ENCODE measurements around the gene SPATA20.

SPATA20 gene

DNA sequence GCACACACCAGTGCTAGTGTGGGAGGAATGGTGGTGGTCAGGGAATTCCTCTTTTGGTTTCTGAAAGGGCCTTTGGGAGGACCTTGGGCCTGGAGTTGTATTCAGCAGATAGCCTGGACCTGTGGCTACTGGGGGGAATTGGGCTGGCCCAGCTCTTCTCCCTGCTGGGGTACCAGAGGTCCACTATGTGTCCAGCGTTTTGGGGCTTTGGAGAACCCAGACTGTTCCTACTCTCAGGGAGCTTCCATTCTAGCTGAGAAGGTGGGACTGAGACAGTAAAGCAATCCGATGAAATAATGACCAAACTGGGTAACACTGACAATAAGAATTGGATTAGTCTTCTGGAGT, 12.0 kb upstream of the SPATA20 start:
- TF ChIP-seq, protein P1, sequence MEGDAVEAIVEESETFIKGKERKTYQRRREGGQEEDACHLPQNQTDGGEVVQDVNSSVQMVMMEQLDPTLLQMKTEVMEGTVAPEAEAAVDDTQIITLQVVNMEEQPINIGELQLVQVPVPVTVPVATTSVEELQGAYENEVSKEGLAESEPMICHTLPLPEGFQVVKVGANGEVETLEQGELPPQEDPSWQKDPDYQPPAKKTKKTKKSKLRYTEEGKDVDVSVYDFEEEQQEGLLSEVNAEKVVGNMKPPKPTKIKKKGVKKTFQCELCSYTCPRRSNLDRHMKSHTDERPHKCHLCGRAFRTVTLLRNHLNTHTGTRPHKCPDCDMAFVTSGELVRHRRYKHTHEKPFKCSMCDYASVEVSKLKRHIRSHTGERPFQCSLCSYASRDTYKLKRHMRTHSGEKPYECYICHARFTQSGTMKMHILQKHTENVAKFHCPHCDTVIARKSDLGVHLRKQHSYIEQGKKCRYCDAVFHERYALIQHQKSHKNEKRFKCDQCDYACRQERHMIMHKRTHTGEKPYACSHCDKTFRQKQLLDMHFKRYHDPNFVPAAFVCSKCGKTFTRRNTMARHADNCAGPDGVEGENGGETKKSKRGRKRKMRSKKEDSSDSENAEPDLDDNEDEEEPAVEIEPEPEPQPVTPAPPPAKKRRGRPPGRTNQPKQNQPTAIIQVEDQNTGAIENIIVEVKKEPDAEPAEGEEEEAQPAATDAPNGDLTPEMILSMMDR (IDR thresholded peaks at IDR 0.05; ENCODE audit: low read depth, low read length, missing control alignments): no peak
- no peak for DNase-seq (ENCODE audit: low read depth)
- H3K4me3 ChIP-seq (ENCODE audit: low read depth, low read length): no peak overlapping the region

DNA sequence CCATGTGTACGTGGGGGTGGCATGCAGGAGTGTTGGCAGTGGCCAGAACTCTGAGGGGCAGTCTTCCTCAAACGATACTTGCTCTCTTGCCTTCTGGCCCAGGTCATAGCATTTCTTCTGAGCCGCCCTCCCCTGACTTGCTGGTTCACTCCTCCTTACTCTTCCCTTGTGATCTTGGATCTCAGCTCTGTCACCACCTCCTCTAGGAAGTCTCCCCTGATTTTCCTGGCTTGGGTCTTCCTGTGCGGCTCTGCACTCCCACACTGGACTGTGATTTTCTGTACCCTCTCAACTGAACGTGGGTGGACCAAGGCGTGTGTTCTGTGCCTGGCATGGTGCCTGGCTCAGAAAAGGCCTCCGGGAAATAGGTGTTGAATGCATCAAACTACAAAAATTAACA, 11.6 kb upstream of the SPATA20 start:
- TF ChIP-seq, protein P1 (IDR thresholded peaks at IDR 0.05; ENCODE audit: low read depth, low read length, missing control alignments): no peak
- DNase-seq (ENCODE audit: low read depth): no peak
- H3K4me3 ChIP-seq (ENCODE audit: low read depth, low read length): no peak overlapping the region

DNA sequence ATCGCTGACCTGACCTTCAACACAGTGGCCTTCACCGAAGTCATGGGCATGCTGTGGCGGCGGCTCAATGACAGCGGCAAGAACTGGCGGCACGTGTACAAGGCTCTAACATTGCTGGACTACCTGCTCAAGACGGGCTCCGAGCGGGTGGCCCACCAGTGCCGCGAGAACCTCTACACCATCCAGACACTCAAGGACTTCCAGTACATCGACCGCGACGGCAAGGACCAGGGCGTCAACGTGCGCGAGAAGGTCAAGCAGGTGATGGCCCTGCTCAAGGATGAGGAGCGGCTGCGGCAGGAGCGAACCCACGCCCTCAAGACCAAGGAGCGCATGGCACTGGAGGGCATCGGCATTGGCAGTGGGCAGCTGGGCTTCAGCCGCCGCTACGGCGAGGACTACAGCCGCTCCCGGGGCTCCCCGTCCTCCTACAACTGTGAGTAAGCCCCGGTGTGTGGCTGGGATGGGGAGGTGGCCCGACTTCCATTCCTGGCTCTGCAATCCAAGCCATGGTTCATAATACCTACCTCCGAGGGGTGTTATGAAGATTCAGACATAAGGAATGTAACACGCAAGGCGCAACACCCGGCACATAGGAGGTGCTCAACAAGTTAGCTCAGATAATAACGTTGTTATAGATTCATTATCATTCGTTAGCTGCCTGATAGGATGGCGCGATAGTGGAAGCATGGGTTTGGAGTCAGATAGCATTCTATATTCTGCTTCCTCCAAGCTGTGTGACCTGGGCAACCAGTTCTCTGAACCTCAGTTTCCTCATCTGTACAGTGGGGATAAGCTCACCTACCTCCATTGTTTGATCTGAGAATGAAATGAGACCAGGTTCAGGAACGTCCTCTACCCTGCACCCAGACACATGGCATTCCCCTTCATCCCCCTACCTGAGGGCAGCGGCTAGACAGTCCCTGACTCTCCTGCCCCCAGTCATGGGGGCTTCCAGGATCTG, 10.0 kb upstream of the SPATA20 start:
- TF ChIP-seq, protein P1 (IDR thresholded peaks at IDR 0.05; ENCODE audit: low read depth, low read length, missing control alignments): no peak
- DNase-seq (ENCODE audit: low read depth): no peak
- no peak overlapping the region for H3K4me3 ChIP-seq (ENCODE audit: low read depth, low read length)

DNA sequence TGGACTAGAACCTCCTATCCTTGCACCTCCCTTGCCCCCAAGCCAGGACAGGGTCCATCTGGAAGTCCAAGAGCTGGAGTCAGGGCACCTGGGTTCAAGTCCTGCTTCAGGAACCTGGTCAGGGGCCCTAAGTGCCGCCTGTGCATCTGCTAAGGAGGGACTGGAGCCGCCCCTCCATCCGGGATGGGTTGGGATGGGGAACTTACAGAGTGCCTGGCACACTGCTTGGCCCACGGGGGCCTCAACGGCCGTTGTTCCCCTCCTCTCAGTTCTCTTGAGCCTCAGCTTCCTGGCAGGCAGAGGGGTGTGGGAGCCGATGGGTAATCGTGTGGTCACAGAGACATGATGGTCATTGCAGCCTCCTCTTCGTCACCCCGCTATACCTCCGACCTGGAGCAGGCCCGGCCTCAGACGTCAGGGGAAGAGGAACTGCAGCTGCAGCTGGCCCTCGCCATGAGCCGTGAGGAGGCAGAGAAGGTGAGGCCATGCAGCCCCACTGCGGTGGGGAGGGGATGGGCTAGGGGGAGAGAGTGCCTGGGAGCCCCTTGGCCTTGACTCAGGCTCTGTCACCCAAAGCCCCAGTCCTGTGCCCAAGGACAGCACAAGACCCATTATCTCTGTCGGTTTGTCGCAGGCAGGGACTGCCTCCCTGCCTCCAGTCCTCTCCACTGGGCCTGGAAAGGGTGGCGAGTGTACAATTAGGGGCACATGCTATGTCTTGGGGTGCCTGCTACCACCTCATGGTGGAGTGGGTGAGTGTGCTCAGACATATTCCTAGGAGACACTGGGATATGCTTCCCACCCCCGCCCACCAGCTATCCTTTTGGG, 9.0 kb upstream of the SPATA20 start:
- TF ChIP-seq, protein P1 (IDR thresholded peaks at IDR 0.05; ENCODE audit: low read depth, low read length, missing control alignments): no peak
- no peak overlapping the region for H3K4me3 ChIP-seq (ENCODE audit: low read depth, low read length)
- no peak for DNase-seq (ENCODE audit: low read depth)

DNA sequence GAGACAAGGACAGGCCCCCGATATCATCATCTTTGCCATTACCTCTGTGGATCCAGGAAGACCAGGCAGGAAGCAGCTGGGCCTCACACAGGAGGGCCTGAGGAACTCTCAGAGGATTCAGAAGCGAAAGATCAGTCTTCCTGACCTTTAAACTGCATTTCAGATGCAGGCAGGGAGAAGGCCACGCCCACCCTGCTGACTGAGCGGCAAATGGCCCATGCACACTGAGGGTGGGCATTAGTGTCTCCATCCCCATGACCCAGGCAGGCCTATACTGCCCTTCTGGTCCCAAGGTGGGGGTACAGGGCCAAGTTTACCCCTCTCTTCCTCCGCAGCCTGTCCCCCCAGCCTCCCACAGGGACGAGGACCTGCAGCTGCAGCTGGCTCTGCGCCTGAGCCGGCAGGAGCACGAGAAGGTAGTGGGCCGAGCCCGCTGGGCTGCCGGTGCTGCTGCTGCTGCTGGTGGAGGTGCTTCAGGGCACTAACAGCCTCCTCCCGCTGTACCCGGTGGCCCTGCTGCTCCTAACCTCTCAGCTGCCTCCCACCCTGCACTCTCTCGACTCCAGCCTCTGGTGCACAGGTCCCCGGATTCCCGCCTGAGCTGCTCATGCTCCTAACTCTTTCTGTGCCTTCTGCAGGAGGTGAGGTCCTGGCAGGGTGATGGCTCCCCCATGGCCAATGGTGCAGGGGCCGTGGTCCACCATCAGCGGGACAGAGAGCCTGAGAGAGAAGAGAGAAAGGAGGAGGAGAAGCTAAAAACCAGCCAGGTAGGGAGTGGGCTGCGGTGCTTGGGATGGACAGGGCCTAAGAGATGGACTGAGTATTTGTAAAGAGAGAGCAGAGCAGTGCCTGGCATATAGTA, 8.2 kb upstream of the SPATA20 start:
- no peak for DNase-seq (ENCODE audit: low read depth)
- TF ChIP-seq, protein P1 (IDR thresholded peaks at IDR 0.05; ENCODE audit: low read depth, low read length, missing control alignments): no peak
- H3K4me3 ChIP-seq (ENCODE audit: low read depth, low read length): no peak overlapping the region

DNA sequence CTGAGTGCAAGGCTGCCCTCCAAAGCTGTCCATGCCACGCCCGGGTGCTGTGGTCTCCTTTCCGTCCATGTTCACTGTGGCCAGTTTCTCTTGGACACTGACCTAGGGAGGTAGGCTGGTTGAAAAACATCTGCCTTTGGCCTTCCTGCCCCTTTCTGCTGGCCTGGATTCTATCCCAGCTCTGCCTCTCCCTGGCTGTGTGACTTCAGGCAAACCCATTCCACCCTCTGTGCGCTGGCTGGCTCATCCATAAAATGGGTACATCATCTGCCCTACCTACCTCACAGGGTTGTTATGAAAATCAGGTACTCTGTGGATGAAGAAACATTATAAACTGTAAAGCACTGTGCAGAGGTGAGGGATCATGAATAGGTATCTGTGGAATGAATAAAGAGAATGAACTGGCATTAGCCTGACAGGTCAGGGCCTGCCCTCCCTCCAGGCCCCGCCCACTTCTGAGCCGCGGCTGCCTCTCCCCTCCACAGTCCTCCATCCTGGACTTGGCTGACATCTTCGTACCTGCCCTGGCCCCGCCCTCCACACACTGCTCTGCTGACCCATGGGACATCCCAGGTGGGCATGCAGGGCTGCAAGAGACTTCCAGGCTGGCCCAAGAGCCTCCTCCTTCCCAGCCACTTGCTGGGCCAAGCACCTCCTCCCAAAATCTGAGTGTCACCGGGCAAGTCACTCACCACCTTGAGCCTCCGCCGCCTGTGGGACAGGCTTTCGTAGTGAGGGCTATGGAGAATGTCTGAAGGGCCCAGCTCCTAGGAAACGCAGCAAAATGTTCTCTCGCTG, 7.0 kb upstream of the SPATA20 start:
- DNase-seq (ENCODE audit: low read depth): no peak
- H3K4me3 ChIP-seq (ENCODE audit: low read depth, low read length): no peak overlapping the region

More for the DNA sequence above, 7.0 kb upstream of the SPATA20 start:
- TF ChIP-seq, protein P1 (IDR thresholded peaks at IDR 0.05; ENCODE audit: low read depth, low read length, missing control alignments): no peak

All from GM12864 (cell line).